ENCODE data around the gene RRP1.
"Not testable (repeated sequence)": the region's sequence is repeated elsewhere in the genome, so short reads cannot be mapped to it uniquely, and the experiment has no call there.

The RRP1 gene

GRCh38 chr21:43819511-43820405 lies 30.4 kb downstream of the RRP1 start:
- no peak for DNase-seq

DNA sequence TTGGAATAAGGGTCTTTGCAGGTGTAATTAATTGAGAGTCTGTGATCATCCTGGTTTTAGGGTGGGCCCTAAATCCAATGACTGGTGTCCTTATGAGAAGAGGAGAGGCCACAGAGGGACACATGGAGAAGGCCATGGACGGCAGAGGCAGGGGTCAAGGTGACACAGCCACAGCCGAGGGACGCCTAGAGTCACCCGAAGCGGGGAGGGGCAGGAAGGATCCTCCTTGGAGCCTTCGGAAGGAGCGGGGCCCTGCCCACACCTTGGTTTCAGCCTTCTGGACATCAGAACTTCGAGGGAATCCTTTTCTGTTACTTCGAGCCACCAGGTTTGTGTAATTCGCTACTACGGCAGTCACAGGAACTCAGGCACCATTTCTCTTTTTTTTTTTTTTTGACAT lies 31.1 kb downstream of the RRP1 start:
- no peak for DNase-seq

DNA sequence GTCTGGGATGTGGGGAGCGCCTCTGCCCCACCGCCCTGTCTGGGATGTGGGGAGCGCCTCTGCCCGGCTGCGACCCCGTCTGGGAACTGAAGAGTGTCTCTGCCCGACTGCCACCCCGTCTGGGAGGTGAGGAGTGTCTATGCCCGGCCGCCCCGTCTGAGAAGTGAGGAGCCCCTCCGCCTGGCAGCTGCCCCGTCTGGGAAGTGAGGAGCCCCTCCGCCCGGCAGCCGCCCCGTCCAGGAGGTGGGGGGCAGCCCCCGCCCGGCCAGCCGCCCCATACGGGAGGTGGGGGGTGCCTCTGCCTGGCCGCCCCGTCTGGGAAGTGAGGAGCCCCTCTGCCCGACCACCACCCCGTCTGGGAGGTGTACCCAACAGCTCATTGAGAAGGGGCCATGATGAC lies 32.8 kb downstream of the RRP1 start:
- not testable (repeated sequence) for DNase-seq

GRCh38 chr21:43822741-43823140 lies 33.4 kb downstream of the RRP1 start:
- DNase-seq, result not testable (repeated sequence)

DNA sequence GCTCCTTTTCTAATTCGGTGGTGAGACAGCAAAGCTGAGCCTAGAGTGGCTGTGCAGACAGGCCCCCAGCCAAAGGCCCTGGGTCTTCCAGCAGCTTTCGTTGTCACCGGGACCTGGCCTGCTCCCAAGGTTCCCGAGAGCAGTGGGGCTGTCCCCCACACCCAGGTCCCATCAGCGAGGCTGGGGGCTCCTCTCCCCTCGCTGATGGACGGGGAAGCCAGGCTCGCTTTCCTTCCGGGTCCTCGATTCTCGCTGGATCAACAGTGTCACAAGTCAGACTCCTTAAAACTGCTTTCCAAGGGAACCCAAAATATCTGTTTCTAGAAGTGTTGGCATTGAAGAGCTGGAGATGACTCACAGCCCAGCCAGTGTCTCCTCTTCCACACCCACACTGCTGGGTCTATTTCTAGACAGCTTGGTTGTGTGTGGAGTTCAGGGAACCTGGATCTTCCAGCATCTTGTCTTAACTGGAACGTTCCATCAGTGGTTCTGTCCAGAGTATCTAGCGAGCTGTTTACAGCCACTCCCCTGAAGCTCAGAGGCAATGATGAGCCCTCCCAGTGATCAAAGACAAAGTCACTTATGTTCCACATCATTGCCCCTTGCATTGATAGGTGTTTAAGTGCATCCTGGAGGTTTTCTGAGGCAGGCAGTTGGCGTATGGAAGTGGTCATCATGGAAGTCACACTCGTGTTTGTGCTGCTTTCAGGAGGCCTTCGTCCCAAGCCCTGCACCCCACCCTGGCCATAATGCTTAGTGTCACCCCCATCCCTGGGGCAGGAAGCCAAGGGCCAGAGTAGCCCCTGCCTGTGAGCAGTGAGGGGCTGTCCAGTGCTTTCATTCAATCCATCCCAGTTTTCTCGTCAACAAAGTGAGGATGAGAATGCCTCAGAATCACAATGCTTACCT lies 35.2 kb downstream of the RRP1 start:
- no peak for DNase-seq

DNA sequence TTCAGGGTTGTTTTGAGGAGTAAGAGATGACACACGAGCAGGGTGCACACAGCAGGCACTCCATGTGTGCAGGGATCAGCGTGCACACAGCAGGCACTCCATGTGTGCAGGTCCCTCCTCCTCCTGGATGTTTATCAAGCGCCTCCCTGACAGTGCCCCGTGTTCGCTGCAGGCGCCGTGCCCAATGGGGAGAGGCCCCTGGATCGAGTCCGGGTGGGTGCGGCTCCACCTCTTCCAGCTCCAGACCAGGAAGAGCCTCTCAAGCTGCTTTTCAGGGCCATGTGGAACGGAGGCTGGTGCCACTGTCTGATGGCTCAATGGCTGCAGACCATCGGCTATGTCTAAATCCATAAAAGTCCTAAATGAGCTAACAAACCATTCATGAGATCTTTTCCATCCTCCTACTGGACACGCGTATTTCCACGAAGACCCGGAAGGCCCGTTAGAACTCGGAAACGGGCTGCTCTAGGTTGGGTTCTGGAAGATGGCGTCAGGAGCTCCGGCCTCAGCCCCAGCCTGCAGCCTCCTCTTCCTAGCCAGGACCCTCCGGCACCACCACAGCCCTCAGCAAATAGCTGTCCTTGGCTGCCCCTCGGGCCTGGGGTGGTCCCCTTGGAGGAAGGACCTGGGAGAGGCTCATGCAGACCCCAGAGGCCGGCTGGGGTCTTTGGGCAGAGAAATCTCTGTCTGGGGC lies 36.0 kb downstream of the RRP1 start:
- no peak for DNase-seq

GRCh38 chr21:43825936-43826622 lies 36.7 kb downstream of the RRP1 start:
- DNase-seq, result peak; percentile 43

- no peak for DNase-seq
These were observed 37.2 kb downstream of the RRP1 start for GRCh38 chr21:43826623-43826974.

DNA sequence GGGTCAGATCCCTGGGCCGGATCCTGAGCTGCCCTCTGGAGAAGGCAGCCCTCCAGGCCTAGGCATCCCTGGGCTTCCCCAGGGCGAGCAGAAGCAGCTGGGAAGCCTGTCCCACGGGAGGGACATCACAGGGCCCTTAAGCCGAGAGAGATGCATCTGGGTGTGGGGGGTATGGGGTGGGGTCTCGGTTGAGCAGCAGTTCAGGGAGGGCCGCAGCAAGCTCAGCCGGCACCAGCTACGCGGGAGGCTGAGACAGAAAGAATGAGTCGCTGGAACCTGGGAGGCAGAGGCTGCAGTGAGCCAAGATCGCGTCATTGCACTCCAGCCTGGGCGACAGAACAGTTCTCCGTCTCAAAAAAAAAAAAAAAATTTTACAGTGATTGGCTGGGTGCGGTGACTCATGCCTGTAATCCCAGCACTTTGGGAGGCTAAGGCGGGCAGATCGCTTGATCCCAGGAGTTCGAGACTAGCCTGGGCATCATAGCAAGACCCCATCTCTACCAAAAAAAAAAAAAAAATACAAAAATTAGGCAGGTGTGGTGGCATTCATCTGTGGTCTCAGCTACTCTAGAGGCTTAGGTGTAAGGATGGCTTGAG lies 37.7 kb downstream of the RRP1 start:
- no peak for DNase-seq

- DNase-seq, result no peak
These were observed 39.8 kb downstream of the RRP1 start for GRCh38 chr21:43829161-43829560.

GRCh38 chr21:43829575-43830119 lies 40.3 kb downstream of the RRP1 start:
- DNase-seq, result no peak

- DNase-seq, result no peak
These were observed 42.8 kb downstream of the RRP1 start for GRCh38 chr21:43832158-43832550.

DNA sequence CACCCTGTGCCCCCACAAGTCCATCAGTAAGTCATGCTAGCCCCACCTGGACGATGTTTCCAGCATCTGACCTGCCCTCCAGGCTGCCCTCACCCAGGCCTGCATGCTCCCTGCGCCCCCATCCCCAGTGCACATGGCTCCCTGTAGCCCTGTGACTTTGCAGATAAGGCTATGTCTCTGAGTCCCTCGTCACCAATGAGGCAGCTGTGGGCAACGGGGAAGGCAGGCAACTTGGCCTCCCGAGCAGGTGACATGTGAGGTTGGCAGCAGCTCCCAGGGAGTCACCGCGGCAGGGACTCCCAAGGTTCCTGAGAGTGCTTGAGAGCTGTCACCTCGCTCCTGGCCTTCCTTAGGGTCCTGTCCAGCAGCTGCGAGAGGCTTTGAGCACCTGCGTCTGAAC lies 43.3 kb downstream of the RRP1 start:
- no peak for DNase-seq

DNA sequence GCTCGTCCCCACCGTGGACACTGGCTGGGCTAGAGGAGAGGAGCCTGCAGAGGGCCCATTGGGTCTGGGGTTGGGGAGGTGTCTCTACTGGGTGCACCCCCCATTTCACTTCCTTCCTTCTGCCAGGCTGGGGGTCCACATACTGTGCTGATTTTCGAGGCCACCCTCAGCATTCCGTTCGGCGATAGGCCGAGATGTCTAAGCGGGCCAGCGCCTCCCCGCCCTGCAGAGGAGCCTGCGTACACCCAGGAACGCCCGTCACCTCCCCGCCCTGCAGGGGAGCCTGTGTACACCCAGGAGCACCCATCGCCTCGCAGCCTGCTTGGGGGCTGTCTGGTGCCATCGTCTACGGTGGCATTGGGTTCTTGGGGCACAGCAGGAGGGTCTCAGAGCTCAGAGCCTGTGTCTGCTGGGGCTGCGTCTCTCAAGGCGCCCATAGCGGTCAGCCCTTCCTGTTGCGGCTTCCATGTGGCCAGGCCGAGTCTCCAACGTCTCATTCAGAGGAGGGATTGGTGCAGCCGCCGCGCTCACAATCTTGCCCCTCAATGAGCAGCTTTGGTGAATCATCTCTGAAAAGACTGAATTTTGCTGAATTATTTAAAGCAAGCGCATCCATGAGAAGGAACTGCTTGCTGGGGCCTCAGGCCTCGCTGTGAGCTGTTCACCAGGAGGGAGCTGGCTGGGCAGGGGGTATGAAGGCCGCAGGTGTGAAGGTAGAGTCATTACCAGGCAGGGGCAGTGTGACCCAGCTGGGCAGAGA lies 44.9 kb downstream of the RRP1 start:
- DNase-seq, result no peak

DNA sequence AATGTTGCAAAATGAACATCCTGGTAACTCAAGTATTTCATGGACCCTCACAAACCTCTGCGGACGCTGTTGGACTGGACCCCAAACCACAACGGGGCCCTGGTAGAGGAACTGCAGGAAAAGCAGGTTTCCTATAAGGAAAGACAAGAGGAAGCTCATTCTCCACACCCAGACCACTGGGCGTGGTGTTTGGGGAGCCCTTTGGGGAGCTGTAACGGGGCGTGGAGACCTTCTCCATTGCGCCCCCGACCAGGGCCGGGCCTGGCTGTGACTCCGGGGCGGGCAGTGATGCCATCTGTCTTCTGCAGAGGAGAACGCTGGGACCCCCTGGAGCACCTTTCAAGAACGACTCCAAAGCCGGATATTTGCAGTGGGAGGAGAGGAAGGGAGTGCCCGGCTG lies 45.7 kb downstream of the RRP1 start:
- DNase-seq, result no peak

DNA sequence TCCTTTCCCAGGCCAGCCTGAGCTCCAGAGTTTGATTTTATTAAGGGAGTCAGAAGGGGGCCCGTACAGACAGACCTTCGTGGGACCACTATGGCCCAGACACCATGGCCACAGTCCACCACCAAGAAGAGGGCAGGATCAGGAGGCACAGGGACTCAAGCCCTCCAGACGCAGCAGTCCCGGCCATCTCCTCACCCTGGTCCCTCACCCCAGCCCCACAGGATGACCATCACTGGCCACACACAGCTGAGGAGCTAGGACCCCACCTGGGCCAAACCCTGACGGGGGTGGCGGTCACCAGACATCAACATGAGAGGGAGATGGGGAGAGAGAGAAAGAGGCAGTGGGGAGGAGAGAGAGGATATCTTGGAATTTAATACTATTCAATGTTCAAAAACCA lies 46.5 kb downstream of the RRP1 start:
- DNase-seq, result no peak

DNA sequence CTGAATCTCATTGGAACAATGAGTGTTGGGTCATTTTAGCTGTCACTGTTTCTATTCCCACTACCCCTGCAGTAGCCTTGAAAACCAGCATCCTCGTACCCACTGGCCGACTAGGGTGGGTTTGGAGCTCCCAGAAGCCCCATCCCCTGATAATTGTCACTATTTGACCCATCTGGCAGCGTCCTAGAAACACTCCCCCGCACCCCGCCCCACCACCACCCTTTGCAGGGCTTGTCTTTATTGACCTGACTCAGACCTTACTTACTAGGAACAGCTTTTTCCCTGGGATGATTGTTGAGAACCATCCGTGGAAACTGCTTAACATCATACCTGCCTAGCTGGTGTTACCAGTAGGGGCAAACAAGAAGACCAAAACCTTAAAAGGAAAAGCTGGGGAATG lies 47.2 kb downstream of the RRP1 start:
- no peak for DNase-seq

DNA sequence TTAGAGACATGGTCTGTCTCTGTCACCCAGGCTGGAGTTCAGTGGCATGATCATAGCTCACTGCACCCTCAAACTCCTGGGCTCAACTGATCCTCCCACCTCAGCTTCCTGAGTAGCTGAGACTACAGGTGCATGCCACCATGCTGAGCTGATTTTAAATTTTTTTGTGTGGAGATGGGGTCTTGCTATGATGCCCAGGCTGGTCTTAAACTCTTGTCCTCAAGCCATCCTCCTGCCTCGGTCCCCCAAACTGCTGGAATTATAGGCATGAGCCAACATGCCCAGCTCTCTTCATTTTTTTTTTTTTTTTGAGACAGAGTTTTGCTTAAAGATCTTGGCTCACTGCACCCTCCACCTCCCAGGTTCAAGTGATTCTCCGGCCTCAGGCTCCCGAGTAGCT lies 50.9 kb downstream of the RRP1 start:
- no peak for DNase-seq

GRCh38 chr21:43842742-43843141 lies 53.4 kb downstream of the RRP1 start:
- no peak for DNase-seq

GRCh38 chr21:43844906-43845305 lies 55.5 kb downstream of the RRP1 start:
- not testable (repeated sequence) for DNase-seq

- DNase-seq, result no peak
These were observed 56.0 kb downstream of the RRP1 start for GRCh38 chr21:43845386-43845785.
